GM18861 (cell line): ENCODE measurements around the gene TNRC18.
"Not testable (repeated sequence)": the region's sequence is repeated elsewhere in the genome, so short reads cannot be mapped to it uniquely, and the experiment has no call there.

Experiments used
- ATAC-seq: cut with Tn5 transposase; IDR thresholded peaks from one replicate; pipeline ENCODE4 v1.9.1; 2021; ENCODE audit not compliant: unreplicated experiment

Gene TNRC18

DNA sequence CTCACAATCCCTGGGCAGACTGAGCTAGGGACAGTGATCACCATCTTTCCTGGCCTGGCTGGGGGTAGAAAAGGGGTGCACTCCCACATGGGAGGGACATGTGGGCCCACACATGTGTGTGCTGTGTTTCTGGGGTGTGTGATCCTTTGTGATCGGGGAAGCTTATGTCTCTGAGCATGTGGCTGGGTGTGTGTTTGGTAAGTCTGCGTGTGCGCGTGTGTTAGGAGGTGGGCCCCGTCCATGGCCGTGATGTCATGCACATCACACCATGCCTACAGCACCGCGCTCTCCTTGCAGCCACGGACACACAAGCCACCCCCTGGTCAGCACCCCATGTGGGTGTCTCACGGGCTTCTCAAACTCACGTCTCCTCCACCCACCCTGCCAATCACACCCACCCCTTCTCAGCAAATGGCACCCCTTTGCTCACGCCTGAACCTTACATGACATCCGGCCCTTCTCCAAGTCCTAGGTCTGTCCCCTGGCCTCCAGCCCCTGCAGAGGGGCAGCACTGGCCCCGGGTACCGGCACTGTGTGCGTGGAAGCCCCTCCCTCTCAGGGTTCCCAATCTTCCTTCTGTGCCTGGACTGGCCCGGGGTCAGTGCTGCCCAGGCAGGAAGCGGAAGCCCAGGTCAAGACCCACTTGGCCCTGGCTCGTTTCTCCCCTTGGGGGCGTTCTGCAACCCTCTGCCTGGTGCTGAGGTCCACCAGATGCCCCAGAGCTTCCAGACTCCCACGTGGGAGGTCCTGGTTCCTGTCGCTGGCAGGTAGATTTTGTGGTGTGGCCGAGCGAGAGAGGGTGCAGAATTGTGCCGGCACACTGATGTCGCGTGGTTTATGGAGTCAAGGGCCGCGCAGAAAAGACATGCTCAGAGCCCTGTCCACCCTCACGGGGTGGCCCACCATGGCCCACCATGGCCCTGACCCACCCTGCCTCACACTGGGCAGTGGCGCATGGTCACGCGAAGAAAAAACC, 128.3 kb downstream of the TNRC18 start:
- no peak for ATAC-seq

DNA sequence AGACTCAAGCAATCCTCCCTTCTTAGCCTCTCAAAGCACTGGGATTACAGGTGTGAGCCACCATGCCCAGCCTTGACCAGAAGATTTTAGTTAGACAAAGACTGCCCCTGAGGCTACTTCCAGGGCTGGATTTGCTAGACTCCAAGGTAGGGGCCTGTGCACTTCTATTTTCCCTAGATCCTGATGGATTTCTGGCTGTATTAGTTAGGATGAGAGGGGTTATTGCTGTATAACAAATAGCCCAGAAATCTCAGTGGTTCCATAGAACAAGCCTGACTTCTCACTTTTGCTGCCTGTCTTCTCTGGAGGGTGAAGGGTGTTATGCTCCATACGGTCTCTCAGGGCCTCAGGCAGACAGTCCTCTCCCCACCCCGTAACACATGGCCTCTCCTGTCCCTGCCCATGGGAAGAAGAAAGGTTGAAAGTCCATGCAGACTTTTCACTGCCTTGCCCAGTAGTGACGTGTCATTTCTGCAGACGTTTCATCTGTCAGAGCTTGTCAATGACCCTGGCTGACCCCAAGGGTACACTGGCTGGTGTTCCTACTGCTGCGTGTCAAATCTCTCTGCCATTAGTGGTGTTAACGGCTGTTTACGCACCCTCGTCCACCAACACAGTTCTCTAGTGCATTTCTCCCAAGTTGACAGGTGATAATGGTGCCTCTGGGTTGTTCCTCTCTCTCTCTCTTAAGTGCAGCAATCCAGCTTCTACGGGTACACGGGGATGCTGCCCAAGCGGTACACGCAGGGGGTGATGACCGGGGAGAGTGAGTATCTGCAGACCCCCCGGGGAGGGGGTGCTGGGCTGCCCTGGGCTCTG, 129.3 kb downstream of the TNRC18 start:
- ATAC-seq = no peak

DNA sequence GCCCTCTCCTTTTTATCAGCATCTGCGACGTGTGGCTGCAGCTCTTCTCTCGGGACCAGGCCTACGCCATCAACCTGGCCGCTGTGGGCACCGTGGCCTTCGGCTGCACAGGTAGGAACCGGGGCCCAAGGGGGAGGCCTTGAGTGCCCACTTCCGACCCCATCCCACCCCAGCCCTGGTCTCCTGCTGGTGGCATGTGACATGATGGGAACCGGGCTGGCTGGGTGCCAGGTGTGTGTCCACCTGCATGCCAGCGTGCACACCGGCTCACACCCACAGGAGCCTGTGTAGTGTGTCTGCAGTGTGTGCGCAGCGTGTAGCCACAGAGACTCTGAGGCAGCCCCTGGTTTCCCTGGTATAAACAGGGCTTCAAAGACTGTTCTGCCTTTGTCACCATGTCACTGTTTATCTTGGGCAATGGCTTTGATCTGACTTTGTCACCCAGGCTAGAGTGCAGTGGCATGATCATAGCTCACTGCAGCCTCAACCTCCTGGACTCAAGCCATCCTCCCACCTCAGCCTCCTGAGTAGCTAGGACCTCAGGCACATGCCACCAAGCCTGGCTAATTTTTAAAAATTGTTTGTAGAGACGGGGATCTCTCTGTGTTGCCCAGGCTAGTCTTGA, 131.8 kb downstream of the TNRC18 start:
- ATAC-seq = not testable (repeated sequence)

DNA sequence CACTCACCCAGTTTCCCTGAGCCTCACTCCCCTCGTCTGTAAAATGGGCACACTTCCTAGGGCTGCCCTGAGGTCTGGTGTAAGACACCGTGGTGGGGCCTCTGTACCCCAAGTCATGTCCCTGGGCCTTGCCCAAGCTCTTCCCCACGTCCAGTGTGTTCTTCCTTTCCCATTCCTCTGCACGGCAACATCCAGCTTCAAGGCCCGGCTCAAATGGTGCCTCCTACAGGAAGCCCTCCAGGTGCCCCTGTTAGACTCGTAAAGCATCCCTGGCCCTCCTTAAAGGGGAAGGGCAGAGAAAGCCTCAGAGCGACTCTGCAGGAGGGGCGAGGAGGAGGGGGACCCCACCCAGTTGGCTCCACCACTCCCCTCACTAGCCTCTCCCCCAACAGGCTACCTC, 132.3 kb downstream of the TNRC18 start:
- ATAC-seq = no peak

DNA sequence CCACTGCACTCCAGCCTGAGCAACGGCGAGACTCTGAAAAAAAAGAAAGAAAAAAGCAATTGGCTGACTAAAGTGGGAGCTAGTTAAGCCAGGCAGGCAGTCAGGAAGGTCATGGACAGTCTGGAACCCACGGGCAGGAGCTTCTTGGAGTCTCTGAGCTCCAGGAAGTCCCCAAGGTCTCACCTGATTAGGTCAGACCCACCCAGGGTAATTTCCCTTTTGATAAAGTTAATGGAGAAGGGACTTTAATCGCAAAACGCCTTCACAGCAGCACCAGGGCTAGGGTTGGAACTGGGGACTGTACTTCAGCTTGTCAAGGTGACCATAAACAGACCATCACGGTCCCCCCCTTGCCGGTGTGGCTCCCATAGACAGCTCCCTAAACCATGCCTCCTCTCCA, 134.3 kb downstream of the TNRC18 start:
- no peak for ATAC-seq

DNA sequence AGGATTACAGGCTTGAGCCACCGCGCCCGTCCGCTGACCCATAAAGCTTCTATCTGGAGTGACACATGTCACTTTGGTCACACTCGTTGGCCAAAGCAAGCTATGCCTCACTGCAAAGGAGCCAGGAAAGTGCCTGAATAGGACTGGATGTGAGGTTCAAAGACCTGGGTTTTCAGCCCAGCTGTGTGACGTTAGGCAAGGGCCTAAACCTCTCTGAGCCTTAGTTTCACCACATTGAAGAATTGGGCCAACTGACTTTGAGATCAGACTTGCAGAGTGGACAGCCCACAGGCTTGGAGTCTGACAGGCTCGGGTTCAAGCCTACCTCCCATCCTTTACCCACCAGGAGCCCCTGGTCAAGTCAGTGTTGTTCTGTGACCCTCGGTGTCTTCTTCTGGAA, 135.1 kb downstream of the TNRC18 start:
- ATAC-seq = not testable (repeated sequence)

DNA sequence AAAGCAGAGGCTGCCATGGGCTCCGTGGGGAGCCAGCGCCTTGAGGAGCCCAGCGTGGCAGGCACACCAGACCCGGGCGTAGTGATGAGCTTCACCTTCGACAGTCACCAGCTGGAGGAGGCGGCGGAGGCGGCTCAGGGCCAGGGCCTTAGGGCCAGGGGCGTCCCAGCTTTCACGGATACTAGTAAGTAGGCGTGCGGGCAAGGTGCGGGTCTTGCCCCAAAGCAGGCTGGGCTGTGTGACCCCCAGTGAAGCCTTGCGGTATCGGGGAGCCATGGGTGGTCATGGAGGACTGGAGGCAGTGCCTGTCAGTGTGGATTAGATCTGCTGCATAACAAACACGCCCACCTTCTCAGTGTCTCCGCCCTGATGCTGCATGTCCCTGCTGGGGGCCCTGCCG, 135.8 kb downstream of the TNRC18 start:
- no peak for ATAC-seq

DNA sequence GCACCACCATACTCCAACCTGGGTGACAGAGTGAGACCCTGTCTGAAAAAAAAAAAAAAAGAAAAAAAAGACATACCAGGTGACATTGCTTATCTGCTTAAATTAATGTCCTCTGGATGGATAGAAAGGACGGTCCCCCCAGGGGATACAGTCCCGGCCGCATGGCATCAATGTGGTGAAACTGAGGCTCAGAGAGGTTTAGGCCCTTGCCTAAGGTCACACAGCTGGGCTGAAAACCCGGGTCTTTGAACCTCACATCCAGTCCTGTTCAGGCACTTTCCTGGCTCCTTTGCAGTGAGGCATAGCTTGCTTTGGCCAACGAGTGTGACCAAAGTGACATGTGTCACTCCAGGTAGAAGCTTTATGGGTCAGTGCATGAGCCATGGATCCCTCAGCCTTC, 136.3 kb downstream of the TNRC18 start:
- not testable (repeated sequence) for ATAC-seq

DNA sequence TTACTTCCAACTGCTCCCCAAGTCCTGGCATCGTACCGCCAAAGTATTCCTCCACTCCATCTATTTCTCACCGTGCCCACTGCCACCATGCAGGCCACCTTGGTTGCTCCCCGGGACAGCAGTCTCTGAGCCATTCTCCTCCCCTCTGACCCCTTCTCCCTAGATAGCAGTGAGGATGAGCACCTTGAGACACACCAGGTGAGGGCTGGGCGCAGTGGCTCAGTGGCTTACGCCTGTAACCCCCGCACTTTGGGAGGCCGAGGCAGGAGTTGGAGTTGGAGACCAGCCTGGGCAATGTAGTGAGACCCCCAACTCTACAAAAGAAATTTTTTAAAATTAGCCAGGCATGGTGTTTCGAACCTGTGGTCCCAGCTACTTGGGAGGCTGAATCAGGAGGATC, 136.7 kb downstream of the TNRC18 start:
- no peak for ATAC-seq

DNA sequence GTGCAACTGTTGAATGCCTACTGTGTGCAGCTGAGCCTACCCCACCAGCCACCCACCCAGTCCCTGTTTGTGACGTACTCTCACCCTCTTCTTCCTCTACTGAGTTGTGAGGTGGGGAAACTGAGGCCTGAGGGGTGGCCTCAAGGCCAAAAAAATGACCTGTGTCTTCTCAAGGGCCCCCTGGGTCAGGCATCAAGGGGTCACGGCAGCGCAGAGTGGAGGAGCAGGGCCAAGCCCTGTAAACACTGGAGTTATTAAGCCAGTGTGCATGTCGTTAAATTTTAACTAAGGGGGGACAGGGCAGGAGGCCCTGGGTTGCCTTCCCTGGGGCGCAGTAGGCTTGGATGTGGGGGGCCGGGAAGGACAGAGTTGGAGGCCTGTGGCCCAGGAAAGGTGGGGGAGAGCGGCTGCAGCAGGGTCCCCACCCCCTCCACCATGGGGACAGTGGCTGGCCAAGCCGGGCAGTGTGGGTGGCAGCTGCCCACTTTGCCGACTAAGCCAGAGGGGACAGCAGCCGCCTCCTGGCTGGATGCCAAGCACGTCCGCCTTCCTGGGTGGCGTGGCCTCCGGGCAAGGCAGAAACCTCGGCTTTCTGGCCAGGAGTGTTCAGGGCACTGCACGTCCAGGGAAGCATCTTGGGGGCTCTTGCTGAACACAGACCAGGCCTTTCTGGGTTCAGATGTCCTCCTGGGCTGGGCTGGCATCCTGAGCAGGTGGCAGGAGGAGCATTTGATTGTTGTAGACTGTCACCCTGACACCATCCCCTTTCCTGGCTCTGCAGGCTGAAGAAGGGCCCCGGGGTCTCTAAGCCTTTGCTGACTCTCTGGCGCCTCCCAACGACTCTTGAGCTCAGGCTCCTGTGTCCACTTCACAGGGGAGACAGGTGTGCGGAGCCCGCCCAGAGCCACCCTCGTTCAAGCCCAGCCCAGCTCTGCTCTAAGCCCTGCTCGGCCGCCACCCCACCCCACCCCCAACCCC, 139.0 kb downstream of the TNRC18 start:
- ATAC-seq = no peak

DNA sequence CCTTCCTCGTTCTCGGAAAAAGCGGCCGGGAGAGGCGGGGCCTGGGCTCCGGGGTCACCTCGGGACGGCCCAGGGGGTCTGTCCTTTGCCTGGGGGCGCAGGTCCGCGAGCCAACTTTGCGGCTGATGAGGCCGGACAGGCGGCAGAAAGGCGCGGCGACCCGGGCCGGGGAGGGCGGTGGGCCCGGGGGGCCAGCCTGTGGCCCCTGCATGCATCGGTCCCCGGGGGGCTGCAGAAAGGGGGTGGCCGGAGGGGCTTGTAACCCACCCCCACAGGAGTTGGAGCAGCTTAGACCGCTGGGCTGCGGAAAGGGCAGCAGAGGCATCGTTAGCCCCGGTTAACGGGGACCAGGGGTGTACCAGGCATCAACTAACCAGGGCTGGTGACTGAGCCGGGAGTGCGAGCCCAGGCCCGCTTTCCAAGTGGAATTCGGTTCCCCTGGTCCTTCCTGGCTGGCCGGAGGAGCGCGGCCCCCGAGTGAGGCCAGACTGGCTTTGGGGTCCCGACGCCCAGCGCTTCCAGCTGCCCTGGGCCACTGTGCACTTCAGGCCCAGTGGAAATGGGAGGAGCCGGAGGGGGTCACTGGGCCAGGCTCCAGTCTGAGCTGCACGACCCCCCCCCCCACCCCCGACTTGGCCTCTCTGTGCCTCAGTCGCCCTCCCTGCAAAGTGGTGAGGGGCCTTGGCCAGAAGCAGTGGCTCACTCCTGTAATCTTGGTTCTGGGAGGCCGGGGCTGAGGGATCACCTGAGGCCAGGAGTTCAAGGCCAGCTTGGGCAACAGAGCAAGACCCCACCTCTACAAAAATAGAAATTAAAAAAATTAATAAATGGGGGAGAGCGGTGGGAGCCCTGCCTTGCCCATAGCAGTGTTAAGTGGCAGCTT, 140.0 kb downstream of the TNRC18 start:
- ATAC-seq = no peak

DNA sequence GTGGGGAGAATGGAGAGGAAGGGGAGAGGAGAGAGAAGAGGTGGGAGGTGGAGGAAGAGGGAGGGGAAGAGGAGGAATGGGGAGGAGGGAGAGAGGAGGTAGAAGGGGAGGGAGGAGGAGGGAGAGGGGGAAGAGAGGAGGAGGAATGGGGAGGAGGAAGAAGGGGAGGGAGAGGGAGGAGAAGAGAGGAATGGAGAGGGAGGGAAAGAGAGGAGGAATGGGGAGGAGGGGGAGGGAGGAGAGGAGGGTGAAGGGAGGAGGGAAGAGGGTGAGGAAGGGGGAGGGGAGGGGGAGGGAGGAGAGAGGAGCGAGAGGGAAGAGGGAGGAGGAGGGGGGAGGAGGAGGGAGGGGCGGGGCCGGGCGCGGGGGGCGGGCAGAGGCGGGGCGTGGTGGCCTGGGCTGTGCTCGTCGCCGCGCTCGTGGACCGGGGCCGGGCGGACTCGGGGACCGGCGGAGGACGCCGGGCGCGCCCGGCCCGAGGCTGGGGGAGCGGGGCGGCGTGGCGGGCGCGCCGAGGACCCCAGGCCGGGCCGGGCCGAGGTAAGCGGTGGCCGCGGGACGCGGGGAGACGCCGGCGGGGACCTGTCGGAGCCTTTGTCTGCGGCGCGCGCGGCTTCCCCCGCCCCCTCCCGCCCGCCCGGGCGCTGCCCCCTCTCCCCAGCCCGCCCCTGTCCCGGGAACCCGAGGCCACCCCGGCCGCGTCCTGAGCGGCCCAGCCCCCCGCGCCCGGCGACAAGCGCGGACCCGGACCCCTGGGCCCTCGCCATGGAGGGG, 140.9 kb downstream of the TNRC18 start, which contains the start of gene SLC29A4:
TSS of gene SLC29A4 (plus strand) at position 401 of the 774 bp plus-strand sequence. CDS start 4,874 bp downstream, outside the sequence.
- no peak for ATAC-seq

DNA sequence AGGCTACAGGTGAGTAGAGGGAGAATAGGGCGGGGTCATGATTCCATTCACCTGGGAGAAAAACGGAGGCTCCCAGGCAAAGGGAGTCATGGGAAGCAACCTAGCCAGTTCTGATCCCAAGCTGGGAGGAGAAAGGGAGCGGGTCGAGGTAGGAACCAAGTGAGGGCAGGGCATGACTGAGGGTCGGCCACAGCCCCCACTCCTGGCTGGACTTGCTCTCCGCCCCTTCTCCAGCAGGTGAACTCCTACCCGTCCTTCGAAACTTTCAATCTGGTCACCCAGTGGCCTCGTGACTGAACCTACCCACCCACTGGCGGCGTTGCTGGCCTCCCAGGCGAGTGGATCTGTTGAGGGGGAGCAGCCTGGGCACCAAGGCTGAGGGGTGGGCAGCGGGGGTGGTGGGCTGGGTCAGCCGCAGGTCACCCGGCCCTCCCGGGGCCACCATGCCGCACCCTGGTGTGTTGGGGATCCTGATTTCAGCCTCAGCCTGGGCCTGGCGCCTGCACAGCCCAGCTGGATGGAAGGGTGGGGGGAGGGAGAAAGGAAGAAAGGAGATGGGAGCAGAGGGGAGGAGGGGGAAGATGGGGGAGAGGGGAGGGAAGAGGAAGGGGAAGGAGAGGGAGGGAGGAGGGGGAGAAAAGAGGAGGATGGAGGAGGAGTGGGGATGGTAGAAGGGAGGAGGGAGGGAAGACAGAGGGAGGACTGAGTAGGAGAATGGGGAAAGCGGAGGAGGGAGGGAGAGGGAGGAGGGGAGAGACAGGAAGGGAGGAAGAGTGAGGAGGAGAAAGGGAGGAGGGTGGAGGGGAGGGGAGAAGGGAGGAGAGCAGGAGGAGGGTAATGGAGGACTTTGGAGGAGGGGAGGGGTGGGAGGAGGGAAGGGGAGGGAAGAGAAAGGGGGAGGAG, 141.8 kb downstream of the TNRC18 start:
- not testable (repeated sequence) for ATAC-seq

DNA sequence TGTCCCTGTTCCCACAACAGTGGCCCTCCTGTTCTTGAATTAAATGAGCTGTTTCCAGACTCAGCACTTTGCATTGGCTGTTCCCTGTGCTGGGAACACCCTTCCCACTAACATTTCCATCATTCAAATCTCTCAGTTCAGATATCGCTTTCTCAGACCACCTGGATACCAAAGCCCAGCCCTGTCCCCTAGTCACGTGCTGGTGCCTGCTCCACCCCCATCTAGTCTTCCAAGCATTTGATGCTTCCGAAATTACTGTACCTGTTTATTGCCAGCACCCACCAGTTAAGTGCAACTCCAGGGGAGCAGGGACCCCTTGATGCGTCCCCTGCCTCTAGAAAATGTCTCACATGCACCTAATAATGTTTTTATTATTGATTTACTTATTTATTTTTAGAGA, 143.9 kb downstream of the TNRC18 start:
- ATAC-seq = no peak

DNA sequence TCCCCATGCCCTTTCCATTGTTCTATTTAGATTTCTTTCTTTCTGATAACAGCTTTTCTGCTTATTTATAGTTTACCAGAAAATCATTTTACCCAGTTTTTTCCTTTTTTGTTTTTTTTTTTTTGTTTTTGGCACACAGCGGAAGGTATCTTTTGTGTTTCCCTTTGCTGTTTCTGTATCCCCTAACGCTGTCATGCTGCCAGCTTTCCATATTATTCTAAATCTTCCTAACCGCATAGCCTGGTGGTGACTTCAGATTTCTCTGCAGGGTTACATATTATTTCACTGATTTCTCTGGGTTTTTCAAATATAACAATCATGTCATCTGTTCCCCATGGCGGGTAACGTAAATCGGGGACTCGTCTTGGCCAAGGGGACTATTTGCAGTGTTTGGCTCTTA, 144.9 kb downstream of the TNRC18 start:
- ATAC-seq = no peak

DNA sequence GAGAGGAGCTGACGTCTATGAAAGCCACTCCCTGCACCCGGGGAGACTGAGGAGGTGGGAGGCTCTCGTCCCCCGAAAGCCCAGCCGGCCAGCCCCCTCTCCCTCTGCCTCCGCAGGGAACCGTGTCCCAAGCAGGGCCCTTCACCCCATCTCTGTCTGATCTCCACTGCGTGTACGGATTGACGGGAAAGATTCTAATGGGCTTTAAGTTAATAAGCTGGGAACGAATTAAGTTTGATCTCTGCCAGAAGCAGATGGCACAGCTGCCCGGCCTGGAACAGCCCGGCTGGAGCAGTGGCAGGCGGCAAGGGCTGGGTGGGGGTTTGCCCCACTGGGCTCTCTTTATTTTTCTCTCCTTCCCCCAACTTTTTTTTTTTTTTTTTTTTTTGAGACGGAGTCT, 147.0 kb downstream of the TNRC18 start:
- ATAC-seq = no peak

DNA sequence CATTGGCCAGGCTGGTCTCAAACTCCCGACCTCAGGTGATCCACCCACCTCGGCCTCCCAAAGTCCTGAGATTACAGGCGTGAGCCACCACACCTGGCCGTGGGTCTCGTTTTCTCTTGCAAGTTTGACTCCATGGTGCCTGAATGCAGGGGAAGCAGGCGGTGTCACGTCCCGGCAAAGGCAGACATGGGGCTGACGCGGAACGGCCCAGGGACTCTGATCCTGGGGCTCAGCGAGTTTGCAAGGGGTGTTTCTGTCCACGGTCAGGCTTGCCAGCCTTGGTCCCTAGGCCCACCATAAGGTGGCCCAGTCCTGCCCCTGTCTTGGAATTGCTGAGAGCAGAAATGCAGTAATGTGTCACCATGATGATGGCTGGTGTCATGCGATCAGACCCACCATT, 147.5 kb downstream of the TNRC18 start:
- not testable (repeated sequence) for ATAC-seq
